ENCODE data around the gene PHETA2. TPM values are rescaled to one million over a fixed set of nuclear protein-coding genes. Genes with fewer than 3 reads are reported as not detected.
A peak's percentile ranks its signal among the peaks of the same experiment; 100 is the strongest.

PHETA2 gene
- total and polyA plus RNA-seq, 2 of the 13 experiments (the other 11 are each of a cell fraction or from before 2014, with no cell fraction given), result 0.07 TPM; not detected in 1

DNA sequence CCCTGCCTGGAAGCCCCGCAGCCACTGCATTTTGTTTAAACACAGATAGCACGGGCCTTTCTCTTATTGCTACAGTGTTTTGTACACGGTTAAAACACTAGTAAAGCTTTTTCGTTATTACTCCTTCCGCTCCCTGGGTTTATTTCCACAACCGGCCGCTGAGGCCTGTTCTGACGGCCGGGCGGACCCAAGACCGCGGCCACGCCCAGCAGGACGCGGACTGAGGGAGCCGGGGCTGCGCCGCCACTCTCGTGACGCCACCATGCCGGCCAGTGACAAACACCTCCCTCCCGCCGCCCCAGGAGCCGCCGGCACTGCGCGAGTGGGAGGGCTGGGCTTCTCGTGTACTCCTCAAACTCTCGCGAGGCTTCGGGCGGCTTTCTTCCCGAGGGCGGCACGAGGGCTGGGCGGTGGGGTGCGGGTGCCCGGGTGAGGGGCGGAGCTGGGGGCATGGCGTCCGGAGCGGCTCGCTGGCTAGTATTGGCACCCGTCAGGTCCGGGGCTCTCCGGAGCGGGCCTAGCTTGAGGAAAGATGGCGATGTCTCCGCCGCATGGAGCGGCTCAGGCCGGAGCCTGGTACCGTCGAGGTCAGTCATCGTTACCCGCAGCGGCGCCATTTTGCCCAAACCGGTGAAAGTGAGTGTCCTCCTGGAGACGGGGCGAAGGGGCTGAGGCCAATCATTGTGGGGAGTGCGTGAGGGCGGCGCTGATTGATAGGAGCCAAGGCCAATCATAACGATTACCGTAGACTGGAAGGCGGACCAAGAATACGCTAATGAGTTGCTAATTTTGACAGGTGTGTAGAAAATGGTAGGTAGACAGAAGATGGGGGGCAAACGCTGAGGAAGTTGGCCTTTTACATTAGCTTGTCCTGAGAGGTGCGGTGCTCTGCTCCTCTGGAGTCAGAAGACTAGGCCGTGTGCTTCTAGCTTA is 5.5 kb downstream of the PHETA2 start, which contains the start of gene SMDT1 (continued):
- TF ChIP-seq, protein P1, sequence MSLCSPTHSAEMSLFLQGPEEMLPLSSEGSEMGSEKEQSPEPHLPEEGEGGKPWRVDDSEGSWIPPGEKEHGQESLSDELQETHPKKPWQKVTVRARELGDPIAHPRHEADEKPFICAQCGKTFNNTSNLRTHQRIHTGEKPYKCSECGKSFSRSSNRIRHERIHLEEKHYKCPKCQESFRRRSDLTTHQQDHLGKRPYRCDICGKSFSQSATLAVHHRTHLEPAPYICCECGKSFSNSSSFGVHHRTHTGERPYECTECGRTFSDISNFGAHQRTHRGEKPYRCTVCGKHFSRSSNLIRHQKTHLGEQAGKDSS (CRISPR knock-in tag; IDR thresholded peaks at IDR 0.05; ENCODE audit: borderline replicate concordance, low read depth), result peak; percentile 45; the same call in 1 of the 2 replicates
- TF ChIP-seq TCF7 (IDR thresholded peaks at IDR 0.05; ENCODE audit: low read depth) (no peak), GZF1 (CRISPR knock-in tag; IDR thresholded peaks at IDR 0.05) (peak; percentile 26; the same call in 1 of the 2 replicates), ZGPAT (CRISPR knock-in tag; IDR thresholded peaks at IDR 0.05) (peak; percentile 59), ZNF136 (CRISPR knock-in tag; IDR thresholded peaks at IDR 0.05; ENCODE audit: low read depth) (no peak), KDM2A (CRISPR knock-in tag; IDR thresholded peaks at IDR 0.05; ENCODE audit: borderline replicate concordance, low read depth) (peak; percentile 71), HCFC1 (IDR thresholded peaks at IDR 0.05; ENCODE audit: low read depth, low read length) (no peak), MTF2 (CRISPR knock-in tag; IDR thresholded peaks at IDR 0.05; ENCODE audit: borderline replicate concordance) (peak; percentile 33; the same call in 1 of the 2 replicates), ZNF883 (CRISPR knock-in tag; IDR thresholded peaks at IDR 0.05; ENCODE audit: not compliant biosample characterization) (peak; percentile 86), ZHX1 (CRISPR knock-in tag; IDR thresholded peaks at IDR 0.05; ENCODE audit: low read depth) (peak; percentile 89), NKX3-1 (CRISPR knock-in tag; IDR thresholded peaks at IDR 0.05) (peak; percentile 60; the same call in 1 of the 2 replicates), PRPF4 (IDR thresholded peaks at IDR 0.05; ENCODE audit: low read depth, low read length, poor library complexity, severe bottlenecking) (no peak), GATAD2A (CRISPR knock-in tag; IDR thresholded peaks at IDR 0.05) (peak; percentile 63; the same call in 1 of the 2 replicates), RAD21 (CRISPR knock-in tag; IDR thresholded peaks at IDR 0.05) (0 out of 2 replicates have a peak, but pooled peaks have one; percentile 28), ZBTB38 (CRISPR knock-in tag; IDR thresholded peaks at IDR 0.05) (peak; percentile 63; the same call in 1 of the 2 replicates), KLF6 (CRISPR knock-in tag; IDR thresholded peaks at IDR 0.05) (no peak), CREBL2 (CRISPR knock-in tag; IDR thresholded peaks at IDR 0.05; ENCODE audit: borderline replicate concordance) (no peak; the same call in 1 of the 2 replicates), JARID2 (CRISPR knock-in tag; IDR thresholded peaks at IDR 0.05; ENCODE audit: insufficient replicate concordance) (no peak), AKAP8 (CRISPR knock-in tag; IDR thresholded peaks at IDR 0.05) (0 out of 2 replicates have a peak, but pooled peaks have one; percentile 6)
- TF ChIP-seq, protein P2, sequence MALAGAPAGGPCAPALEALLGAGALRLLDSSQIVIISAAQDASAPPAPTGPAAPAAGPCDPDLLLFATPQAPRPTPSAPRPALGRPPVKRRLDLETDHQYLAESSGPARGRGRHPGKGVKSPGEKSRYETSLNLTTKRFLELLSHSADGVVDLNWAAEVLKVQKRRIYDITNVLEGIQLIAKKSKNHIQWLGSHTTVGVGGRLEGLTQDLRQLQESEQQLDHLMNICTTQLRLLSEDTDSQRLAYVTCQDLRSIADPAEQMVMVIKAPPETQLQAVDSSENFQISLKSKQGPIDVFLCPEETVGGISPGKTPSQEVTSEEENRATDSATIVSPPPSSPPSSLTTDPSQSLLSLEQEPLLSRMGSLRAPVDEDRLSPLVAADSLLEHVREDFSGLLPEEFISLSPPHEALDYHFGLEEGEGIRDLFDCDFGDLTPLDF (CRISPR knock-in tag; IDR thresholded peaks at IDR 0.05), result peak; percentile 52; the same call in 1 of the 2 replicates
- TF ChIP-seq, protein P3, sequence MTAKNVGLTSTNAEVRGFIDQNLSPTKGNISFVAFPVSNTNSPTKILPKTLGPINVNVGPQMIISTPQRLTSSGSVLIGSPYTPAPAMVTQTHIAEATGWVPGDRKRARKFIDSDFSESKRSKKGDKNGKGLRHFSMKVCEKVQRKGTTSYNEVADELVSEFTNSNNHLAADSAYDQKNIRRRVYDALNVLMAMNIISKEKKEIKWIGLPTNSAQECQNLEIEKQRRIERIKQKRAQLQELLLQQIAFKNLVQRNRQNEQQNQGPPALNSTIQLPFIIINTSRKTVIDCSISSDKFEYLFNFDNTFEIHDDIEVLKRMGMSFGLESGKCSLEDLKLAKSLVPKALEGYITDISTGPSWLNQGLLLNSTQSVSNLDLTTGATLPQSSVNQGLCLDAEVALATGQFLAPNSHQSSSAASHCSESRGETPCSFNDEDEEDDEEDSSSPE (CRISPR knock-in tag; IDR thresholded peaks at IDR 0.05), result peak; percentile 74
